HG02623 (cell line): Measurements from ENCODE around the gene SCAMP5.
A peak's percentile ranks its signal among the peaks of the same experiment; 100 is the strongest.

Source experiments
- ATAC-seq: cut with Tn5 transposase; IDR thresholded peaks from one replicate; pipeline ENCODE4 v1.9.1; 2021; ENCODE audit warnings: moderate library complexity; ENCODE audit not compliant: unreplicated experiment

SCAMP5 gene

GRCh38 chr15:75044258-75044878 lies 49.0 kb downstream of the SCAMP5 start:
- ATAC-seq = no peak

GRCh38 chr15:75045332-75046015 lies 50.1 kb downstream of the SCAMP5 start:
- ATAC-seq = no peak

DNA sequence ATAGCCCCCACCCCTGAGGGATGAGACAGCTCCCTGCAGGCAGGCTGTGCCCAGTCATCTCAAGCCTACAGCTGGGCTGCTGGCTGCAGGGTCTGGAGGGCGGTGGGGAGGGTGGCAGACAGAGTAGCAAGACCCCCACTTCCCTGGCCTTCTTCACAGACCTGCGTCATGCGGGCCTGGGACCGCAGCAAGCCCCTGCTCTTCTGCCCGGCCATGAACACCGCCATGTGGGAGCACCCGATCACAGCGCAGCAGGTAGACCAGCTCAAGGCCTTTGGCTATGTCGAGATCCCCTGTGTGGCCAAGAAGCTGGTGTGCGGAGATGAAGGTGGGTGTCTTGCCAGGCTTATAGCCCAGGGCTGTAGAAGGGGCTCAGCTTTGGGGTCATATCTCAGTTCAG lies 53.0 kb downstream of the SCAMP5 start:
- no peak for ATAC-seq

GRCh38 chr15:75049392-75049791 lies 54.0 kb downstream of the SCAMP5 start:
- no peak for ATAC-seq

DNA sequence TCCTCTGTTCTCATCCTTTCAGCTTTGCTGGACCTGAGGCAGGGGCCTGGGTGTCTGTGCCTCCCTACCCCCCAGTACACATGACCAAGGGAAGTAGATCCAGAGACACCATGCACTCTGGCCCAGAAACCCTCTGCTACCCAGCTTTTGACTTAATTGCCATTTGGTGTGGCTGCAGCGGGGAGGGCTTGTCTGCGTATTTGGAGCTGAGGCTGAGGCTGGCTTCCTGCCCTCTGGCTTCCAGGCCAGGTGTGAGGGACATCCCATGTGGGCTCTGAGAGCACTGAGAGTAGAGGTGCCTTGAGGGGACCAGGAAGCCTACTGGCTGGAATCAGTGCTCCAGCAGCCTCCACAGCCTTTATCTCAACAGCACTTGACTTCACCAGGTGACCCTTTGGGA lies 54.9 kb downstream of the SCAMP5 start:
- ATAC-seq = no peak

- ATAC-seq = no peak
Measured at GRCh38 chr15:75051191-75051608, 55.8 kb downstream of the SCAMP5 start.

DNA sequence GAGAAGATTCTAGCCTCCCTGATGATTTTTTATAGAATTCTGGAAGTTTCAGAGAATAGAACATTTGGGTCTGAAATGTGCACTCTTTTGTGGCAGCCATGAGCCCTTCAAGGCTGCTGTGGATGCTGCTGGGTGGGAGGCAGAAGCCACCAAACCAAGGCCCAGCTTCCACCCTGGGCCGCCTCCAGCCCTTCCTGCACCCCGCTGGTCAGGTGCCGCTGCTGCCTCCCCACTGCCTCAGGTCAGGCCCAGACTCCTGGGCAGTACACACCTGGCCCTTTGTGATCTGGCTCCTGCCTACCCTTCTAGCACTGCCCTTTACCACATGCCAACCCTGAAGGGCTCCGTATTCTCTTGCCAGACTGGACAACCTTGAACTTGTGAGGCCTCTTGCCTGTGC lies 56.3 kb downstream of the SCAMP5 start:
- ATAC-seq = no peak

DNA sequence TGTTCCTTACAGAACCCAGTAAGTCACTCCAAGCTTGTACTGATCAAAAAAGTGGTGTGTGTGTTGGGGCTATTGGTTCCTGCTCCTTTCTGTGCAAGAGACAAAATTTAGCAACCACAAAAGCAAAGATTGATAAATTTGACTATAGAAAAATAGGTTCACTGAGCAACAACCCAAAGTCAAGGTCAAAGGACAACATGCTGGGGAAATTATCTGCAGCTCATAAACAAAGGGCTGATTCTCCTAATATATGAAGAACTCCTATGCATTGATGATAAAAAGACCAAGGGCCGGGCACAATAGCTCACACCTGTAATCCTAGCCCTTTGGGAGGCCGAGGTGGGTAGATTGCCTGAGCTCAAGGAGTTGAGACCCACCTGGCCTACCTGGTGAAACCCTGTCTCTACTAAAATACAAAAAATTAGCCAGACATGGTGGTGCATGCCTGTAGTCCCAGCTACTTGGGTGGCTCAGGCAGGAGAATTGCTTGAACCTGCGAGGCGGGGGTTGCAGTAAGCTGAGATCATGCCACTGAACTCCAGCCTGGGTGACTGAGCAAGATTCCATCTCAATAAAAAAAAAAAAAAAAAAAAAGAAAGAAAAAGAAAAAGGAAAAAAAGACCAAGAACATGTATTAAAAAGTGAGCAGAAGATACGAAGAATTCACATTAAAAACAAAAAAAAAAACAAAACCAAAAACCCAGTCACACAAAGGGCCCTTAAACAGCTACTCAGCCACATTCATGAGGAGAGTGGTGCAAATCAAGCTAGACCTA lies 57.8 kb downstream of the SCAMP5 start:
- no peak for ATAC-seq

- ATAC-seq = no peak
Measured at GRCh38 chr15:75053748-75054125, 58.4 kb downstream of the SCAMP5 start.

GRCh38 chr15:75054172-75054897 lies 59.0 kb downstream of the SCAMP5 start:
- ATAC-seq = no peak

DNA sequence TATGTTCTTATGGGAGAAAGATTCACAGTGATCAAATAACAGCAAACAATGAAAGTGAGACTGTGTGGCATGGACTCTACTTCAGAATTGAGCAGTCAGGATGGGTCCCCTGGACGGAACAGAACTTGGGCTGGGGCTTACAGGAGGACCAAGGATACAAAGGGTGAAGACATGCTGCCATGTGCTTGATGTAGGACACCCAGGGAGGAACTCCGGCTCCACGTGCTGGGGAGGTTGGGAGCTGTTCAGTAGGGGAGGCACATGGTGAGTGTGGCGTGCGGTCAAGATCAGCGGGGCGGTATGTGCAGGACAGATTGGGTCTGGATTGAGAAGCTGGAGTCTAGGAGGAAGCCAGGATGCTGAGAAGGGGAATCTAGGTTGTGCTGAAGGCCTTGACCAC lies 60.7 kb downstream of the SCAMP5 start:
- no peak for ATAC-seq

DNA sequence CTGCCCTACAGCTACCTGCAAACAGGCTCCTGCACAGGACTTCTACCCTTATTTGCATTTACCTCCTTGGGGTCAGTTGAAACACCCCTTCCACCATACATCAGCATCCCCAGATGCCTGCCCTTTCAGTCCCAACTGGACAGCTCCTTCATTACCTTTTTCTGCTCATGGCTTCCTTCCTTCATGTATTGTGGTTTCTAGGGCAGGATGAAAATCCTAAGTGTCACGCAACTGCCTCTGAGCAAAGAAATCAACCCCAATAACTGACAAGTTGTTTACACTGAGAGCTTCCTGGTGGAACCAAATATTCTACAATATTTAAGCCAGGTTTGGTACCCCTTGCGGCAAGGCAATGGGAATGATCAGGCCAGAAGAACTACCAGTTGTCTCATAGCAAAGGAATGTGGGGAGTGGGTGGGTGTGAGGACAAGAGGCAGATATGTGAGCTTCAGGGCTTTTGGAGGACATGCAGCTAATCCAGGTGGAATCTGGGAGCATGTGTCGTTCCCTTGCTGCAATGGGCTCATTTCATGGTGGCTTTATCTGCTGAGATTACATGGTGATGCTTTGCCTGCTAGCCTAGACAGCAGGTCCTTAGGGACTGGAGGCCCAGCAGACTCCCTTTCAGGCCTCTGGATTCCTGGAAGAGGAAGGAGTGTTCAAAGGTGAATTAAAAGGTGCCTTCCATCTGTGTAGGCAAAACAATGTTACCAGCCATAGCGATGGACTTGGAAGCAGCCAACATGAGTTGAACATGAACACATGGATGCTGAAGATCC lies 63.0 kb downstream of the SCAMP5 start:
- no peak for ATAC-seq

GRCh38 chr15:75059607-75060006 lies 64.2 kb downstream of the SCAMP5 start:
- no peak for ATAC-seq

- ATAC-seq = peak; percentile 63
Measured at GRCh38 chr15:75061272-75061671, 65.9 kb downstream of the SCAMP5 start.

DNA sequence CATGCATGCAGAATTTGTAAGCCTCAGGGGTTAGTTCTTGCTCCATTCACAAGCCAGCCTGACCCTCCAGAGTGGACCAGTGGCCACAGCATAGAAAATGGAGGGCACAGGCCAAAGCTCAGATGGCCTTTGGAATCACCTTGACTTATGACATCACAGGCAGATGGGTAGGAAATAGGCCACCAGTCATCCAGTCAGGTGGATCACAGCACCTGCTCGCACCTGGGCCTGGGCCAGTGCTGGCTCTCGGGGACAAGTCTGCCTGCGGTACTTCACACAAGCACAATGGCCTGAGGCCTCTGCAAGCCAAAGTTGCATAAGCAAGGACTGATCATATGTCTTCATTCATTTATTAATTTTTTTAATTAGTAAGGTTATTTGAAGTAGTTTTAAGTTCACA lies 67.3 kb downstream of the SCAMP5 start:
- no peak for ATAC-seq

GRCh38 chr15:75063338-75063737 lies 68.0 kb downstream of the SCAMP5 start:
- ATAC-seq = no peak

DNA sequence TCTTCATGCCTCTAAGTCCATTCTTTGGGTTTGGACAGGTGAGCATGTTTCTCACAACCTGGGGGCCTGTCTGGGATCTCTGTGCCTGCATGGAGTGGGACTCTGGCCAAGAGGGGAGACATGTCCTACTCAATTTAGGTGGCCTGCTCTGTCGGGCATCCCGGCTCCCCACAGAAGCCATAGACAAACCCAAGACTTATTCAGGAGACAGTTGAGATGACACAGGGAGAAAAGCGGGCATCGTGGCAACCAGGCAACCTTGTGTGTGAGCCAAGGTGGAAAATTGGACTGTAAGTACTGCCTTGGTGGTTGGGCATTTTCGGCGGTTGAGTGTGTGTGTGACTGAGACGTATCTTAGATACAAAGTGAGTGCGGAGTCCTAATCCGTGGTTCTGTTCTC lies 68.5 kb downstream of the SCAMP5 start:
- no peak for ATAC-seq

- ATAC-seq = no peak
Measured at GRCh38 chr15:75064846-75065245, 69.5 kb downstream of the SCAMP5 start.

- ATAC-seq = no peak
Measured at GRCh38 chr15:75065467-75065850, 70.1 kb downstream of the SCAMP5 start.

DNA sequence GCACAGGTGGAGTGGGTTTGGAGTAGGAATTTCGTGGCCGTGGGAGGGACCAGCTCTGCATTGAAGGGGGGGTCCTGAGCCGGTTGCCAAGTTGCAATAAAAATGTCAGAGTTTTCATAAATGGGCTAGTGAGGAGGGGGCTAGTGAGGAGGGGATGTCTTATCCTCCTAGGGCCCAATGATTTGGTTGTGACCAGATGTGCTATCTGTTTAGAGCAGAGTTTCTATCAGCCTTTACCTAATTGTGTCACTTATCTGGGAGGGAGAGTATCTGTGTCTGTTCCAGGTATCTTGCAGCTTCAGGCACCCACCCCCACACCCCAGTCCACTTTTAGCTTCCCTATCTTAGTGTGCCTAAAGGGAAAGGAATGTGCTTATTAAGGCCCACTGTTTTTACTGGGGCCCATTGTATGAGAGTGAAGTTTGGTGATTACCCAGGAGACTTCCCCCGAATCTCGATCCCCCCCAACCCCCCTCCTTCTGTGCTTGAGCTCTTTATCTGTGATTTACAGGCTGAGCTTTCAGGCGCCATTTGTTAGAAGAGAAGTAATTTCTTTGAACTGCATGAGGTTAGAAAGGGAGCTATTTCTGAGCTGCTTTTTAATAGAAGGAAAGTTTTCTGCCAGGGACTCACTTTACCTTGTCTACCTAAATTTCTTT lies 70.6 kb downstream of the SCAMP5 start:
- no peak for ATAC-seq
